Smooth muscle cell (in vitro differentiated cells): ENCODE results near the gene NKAIN1. TPM values are rescaled to one million over a fixed set of nuclear protein-coding genes. Genes with fewer than 3 reads are reported as not detected.
"Not testable (repeated sequence)": the region's sequence is repeated elsewhere in the genome, so short reads cannot be mapped to it uniquely, and the experiment has no call there.

ENCODE experiments used
- DNase-seq: peaks from one replicate; lab custom pipeline; 2025; ENCODE audit not compliant: unreplicated experiment; lab: John Stamatoyannopoulos, UW
- H2AFZ ChIP-seq: fragments of 200-600 bp; sonication (generic); 2 replicates; pipeline ENCODE4 v1.6.0; 2016; ENCODE audit warnings: antibody characterized with exemption, low read depth, mild to moderate bottlenecking
- H3F3A ChIP-seq: fragments of 200-600 bp; sonication (generic); 2 replicates; pipeline ENCODE4 v1.6.0; 2017; ENCODE audit warnings: antibody characterized with exemption, low read depth
- H3K27ac ChIP-seq: fragments of 200-600 bp; sonication (generic); 2 replicates; pipeline ENCODE4 v1.5.1; 2016; ENCODE audit warnings: low read depth, mild to moderate bottlenecking
- H3K27me3 ChIP-seq: fragments of 200-600 bp; sonication (generic); 2 replicates; pipeline ENCODE4 v1.6.1; 2016; ENCODE audit warnings: low read depth, mild to moderate bottlenecking
- H3K36me3 ChIP-seq: fragments of 200-600 bp; sonication (generic); 2 replicates; pipeline ENCODE4 v1.5.1; 2016; ENCODE audit warnings: low read depth
- H3K4me1 ChIP-seq: fragments of 200-600 bp; sonication (generic); 2 replicates; pipeline ENCODE4 v1.5.1; 2016; ENCODE audit warnings: low read depth
- H3K4me2 ChIP-seq: fragments of 200-600 bp; sonication (generic); 2 replicates; pipeline ENCODE4 v1.6.0; 2016; ENCODE audit warnings: mild to moderate bottlenecking
- H3K4me3 ChIP-seq: fragments of 200-600 bp; sonication (generic); 2 replicates; pipeline ENCODE4 v1.5.1; 2016; ENCODE audit warnings: mild to moderate bottlenecking
- H3K79me2 ChIP-seq: fragments of 200-600 bp; sonication (generic); 2 replicates; pipeline ENCODE4 v1.6.0; 2016; ENCODE audit warnings: low read depth, mild to moderate bottlenecking
- H3K9ac ChIP-seq: fragments of 200-600 bp; sonication (generic); 2 replicates; pipeline ENCODE4 v1.6.0; 2016; ENCODE audit warnings: low read depth
- H3K9me3 ChIP-seq: fragments of 200-600 bp; sonication (generic); replicated peaks from 2 replicates; pipeline ENCODE4 v1.5.1; 2016; ENCODE audit warnings: low read depth
- H4K20me1 ChIP-seq: fragments of 200-600 bp; sonication (generic); 2 replicates; pipeline ENCODE4 v1.6.0; 2016; ENCODE audit warnings: low read depth
- CTCF ChIP-seq: fragments of 200-600 bp; sonication (generic); IDR thresholded peaks from 2 replicates; pipeline ENCODE4 v1.5.1; 2017; ENCODE audit warnings: borderline replicate concordance, mild to moderate bottlenecking, antibody characterized with exemption; ENCODE audit not compliant: insufficient read depth, poor library complexity, severe bottlenecking
- WGBS: methylation state at CpG from one replicate; pipeline ENCODE4 v1.1.7; 2016; ENCODE audit warnings: low lambda C conversion rate; 5-methylcytosine and 5-hydroxymethylcytosine counted together
- polyA plus RNA-seq: library from polyadenylated mRNA; unstranded; fragments of >200 nt; fragmentation: Nextera tagmentation; extraction: Ambion mirVana; gene quantifications from 2 replicates; pipeline ENCODE4 v1.2.1, GENCODE V29; 2016
- total RNA-seq: library from RNA; depleted of rRNA; stranded (reverse); fragments of >200 nt; gene quantifications from 2 replicates; pipeline ENCODE4 v1.2.3, GENCODE V29; 2014

The NKAIN1 gene
- total and polyA plus RNA-seq, 2 experiments from 2014 or later: 0.39 TPM; not detected in 1

- H3K79me2 ChIP-seq: no peaks in the 10 kb centered on the region
- no peaks in the 10 kb centered on the region for H3K9me3 ChIP-seq
- H3F3A ChIP-seq: no peaks in the 10 kb centered on the region
- H3K27me3 ChIP-seq: no peaks in the 10 kb centered on the region
- TF ChIP-seq CTCF: no peak
- no peak for DNase-seq
- no peak overlapping the region for H3K9ac ChIP-seq
- H4K20me1 ChIP-seq: no peaks in the 10 kb centered on the region
- no peaks in the 10 kb centered on the region for H3K4me1 ChIP-seq
- H3K4me2 ChIP-seq: no peak overlapping the region
- no peak overlapping the region for H2AFZ ChIP-seq
- peaks cover 9% of the 10 kb centered on the region for H3K36me3 ChIP-seq
- H3K4me3 ChIP-seq: no peak overlapping the region
- WGBS: 92% methylated on average over 3 of the region's 3 CpGs
- no peak overlapping the region for H3K27ac ChIP-seq
These were observed 23.7 kb upstream of the NKAIN1 start for GRCh38 chr1:31263408-31263807.

GRCh38 chr1:31262393-31262792, 22.7 kb upstream of the NKAIN1 start:
- not testable (repeated sequence) for H3K79me2 ChIP-seq, H2AFZ ChIP-seq, H3K27me3 ChIP-seq, H3F3A ChIP-seq, H3K27ac ChIP-seq, H3K36me3 ChIP-seq, H3K9ac ChIP-seq, H3K9me3 ChIP-seq, H3K4me1 ChIP-seq, H3K4me3 ChIP-seq, DNase-seq, H3K4me2 ChIP-seq, H4K20me1 ChIP-seq
- 89% methylated on average over 5 of the region's 5 CpGs for WGBS

DNA sequence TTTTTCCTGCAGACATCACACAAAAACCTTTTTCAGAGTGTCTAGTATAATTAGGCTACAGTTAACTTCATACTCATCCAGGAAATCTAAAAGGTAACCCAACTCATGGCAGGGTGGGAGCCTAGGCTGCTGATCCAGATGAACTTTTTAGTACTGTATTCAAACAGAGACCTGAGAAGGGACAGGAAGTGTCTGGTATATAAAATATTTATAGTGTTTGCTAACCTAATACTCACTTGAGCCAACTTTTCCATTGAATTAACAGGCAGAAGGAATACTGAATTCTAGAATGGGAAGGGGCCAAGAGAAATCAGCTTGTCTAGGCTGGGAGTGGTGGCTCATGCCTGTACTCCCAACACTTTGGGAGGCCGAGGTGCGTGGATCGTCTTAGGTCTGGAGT, 22.2 kb upstream of the NKAIN1 start:
- H3K9ac ChIP-seq: no peak overlapping the region
- DNase-seq: no peak
- H3K9me3 ChIP-seq: no peaks in the 10 kb centered on the region
- no peaks in the 10 kb centered on the region for H4K20me1 ChIP-seq
- no peaks in the 10 kb centered on the region for H3K4me1 ChIP-seq
- no peak for TF ChIP-seq CTCF
- H3K27me3 ChIP-seq: no peaks in the 10 kb centered on the region
- no peak overlapping the region for H2AFZ ChIP-seq
- no peak overlapping the region for H3K4me3 ChIP-seq
- peaks cover 9% of the 10 kb centered on the region for H3K36me3 ChIP-seq
- H3F3A ChIP-seq: no peaks in the 10 kb centered on the region
- no peak overlapping the region for H3K4me2 ChIP-seq
- H3K27ac ChIP-seq: no peak overlapping the region
- 100% methylated on average over 3 of the region's 3 CpGs for WGBS
- no peaks in the 10 kb centered on the region for H3K79me2 ChIP-seq

- H3K9ac ChIP-seq: no peak overlapping the region
- WGBS: 79% methylated on average over 3 of the region's 3 CpGs
- H4K20me1 ChIP-seq: no peaks in the 10 kb centered on the region
- TF ChIP-seq CTCF: no peak
- H3K4me1 ChIP-seq: no peaks in the 10 kb centered on the region
- no peaks in the 10 kb centered on the region for H3F3A ChIP-seq
- no peak for DNase-seq
- no peak overlapping the region for H3K27ac ChIP-seq
- peaks cover 9% of the 10 kb centered on the region for H3K36me3 ChIP-seq
- no peaks in the 10 kb centered on the region for H3K27me3 ChIP-seq
- H3K4me3 ChIP-seq: no peak overlapping the region
- H2AFZ ChIP-seq: no peak overlapping the region
- no peaks in the 10 kb centered on the region for H3K79me2 ChIP-seq
- no peaks in the 10 kb centered on the region for H3K9me3 ChIP-seq
- no peak overlapping the region for H3K4me2 ChIP-seq
These were observed 20.1 kb upstream of the NKAIN1 start for GRCh38 chr1:31259746-31260145.
